NCI-H226 (cell line): Measurements from ENCODE around the gene ZC3H18.
"Not testable (repeated sequence)": the region's sequence is repeated elsewhere in the genome, so short reads cannot be mapped to it uniquely, and the experiment has no call there.

Experiments used
- DNase-seq: peaks from one replicate; pipeline ENCODE4 v3.0.0-alpha.2; 2015

Gene ZC3H18

DNA sequence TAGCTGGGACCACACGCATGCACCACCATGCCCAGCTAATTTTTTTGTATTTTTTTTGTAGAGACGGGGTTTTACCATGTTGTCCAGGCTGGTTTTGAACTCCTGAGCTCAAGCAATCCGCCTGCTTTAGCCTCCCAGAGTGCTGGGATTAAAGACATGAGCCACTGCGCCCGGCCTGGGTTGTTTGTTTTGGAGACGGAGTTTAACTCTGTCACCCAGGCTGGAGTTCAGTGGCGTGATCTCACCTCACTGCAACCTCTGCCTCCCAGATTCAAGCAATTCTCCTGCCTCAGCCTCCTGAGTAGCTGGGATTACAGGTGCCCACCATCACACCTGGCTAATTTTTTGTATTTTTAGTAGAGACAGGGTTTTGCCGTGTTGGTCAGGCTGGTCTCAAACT, 39.2 kb downstream of the ZC3H18 start:
- not testable (repeated sequence) for DNase-seq

GRCh38 chr16:88610080-88610479, 39.9 kb downstream of the ZC3H18 start:
- DNase-seq = no peak

- DNase-seq = no peak
These were observed 41.0 kb downstream of the ZC3H18 start for GRCh38 chr16:88610909-88611812.

DNA sequence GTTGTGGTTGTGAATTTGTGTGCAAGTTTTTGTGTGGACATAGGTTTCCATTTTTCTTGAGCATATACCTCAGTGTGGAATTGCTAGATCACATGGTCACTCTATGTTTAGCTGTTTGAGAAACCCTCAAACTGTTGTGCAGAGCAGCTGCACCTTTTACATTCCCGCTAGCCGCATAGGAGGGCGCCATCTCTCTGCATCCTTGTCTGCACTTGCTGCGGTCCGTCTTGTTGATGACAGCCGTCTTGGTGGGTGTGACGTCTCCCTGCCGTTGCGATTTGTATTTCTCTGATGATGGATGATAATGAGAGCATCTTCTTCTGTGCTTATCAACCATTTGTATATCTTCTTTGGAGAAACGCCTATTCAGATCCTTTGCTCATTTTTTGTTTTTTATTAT, 43.1 kb downstream of the ZC3H18 start:
- no peak for DNase-seq

DNA sequence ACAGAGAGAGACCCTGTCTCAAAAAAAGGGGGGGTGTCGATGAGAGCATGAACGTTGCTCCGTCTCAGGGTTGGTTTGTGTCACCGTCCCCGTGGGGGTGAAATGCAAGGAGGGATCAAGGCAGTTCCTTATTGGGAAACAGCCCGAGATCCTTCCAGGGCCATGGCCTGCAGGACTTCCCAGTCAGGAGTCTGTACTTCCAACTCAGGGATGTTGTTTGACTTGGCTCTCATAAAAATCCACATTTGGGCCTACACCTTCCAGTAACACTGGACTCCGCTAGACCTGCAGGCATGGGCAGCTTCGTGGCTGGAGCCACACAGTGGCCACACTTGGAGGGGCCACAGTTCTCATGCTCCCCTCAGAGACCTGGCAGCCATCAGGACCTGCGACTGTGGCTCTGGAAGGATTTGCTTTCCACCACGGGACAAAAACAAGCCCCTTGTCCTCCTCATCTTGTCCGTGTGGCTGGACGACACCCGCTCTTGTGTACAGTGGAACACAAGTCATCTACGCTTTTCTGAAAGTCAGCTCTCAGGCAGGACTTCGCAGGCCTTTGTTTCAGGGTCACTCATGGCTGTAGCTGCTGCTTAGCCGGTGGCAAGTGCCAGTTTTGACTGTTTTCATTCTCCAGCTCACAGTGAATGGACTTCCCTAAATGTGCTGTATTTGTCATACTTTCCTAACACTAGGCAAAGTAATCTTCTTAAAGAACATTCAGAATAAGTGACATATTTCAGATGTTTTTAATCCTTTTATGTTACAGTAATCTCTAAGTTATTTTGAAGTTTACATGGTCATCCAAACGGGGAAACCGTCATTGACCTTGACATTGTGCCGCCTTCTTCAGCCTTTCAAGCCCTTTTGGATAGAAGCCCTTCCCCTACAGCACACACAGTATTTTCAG, 44.0 kb downstream of the ZC3H18 start:
- no peak for DNase-seq

- DNase-seq = no peak
These were observed 44.8 kb downstream of the ZC3H18 start for GRCh38 chr16:88614818-88615580.

- DNase-seq = no peak
These were observed 46.1 kb downstream of the ZC3H18 start for GRCh38 chr16:88616320-88616719.

GRCh38 chr16:88616736-88617135, 46.5 kb downstream of the ZC3H18 start:
- no peak for DNase-seq

DNA sequence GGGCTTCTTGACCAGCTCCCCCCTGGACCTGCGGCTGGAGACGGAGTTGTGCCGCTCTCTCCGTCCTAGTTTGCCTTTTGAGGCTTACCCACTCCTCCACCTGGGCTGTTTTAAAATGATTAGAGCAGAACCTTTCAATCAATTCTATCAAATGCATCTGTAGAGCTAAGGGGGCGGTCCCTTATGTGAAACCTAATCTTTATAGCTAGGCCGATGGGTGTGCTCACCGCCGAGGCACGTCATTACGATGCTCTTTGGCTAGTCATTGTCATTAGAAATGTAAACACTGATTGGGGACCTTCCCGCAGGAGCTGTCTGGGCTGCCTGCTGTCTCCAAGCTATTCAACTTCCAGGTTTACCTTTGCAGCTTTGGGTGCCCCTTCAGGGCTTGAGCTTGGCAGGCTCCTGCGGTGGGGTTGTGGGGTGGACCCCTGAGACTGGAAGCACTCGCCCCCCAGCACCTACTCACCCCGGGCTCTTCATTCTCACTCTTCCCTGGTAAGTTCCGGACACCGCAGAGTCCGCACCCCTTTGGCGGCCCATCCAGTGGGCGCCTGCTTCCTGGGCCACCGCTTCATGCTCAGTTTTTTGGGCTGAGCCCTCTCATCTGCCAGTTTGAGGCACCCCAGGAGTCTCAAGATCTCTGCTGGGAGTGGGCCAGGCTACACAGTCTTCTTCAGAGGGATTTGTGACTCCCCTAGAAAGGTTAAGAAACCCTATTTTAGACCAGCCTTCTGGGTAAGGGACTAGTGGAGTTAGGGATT, 47.2 kb downstream of the ZC3H18 start:
- no peak for DNase-seq

- no peak for DNase-seq
These were observed 48.2 kb downstream of the ZC3H18 start for GRCh38 chr16:88618182-88618955.

- DNase-seq = no peak
These were observed 48.9 kb downstream of the ZC3H18 start for GRCh38 chr16:88618956-88619667.

GRCh38 chr16:88619859-88620815, 49.9 kb downstream of the ZC3H18 start:
- no peak for DNase-seq

DNA sequence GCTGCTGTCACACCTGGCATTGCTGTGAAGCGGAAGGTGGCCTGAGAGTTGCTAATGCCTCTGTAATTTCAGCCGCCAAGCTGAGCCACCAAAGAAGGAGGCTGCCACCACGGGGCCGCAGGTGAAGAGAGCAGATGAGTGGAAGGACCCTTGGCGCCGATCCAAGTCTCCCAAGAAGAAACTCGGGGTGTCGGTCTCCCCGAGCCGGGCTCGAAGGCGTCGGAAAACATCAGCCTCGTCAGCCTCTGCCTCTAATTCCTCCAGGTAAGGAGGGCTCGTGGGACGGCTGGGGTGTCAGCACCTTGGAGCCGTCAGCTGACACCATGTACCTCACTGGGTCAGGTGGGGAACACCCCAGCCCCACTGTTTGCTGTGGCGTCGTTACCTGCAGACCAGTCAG, 51.9 kb downstream of the ZC3H18 start:
- no peak for DNase-seq

DNA sequence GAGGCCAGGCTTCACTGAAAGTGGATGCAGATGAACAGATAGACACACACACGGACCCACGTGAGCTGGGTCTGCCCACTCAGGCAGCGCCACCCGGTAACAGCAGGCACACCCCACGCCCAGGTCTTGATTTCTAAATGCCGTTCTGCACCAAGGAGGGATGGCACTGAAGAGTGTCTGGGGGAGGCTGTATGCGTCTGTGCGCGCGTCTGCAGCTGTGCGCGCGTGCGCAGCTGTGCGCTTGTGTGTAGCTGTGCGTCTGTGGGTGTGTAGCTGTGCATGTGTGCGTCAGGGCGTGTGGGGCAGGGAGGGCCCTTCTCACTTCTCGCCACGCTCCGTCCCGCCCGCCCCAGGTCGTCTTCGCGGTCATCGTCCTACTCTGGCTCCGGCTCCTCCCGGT, 52.7 kb downstream of the ZC3H18 start:
- DNase-seq = no peak

DNA sequence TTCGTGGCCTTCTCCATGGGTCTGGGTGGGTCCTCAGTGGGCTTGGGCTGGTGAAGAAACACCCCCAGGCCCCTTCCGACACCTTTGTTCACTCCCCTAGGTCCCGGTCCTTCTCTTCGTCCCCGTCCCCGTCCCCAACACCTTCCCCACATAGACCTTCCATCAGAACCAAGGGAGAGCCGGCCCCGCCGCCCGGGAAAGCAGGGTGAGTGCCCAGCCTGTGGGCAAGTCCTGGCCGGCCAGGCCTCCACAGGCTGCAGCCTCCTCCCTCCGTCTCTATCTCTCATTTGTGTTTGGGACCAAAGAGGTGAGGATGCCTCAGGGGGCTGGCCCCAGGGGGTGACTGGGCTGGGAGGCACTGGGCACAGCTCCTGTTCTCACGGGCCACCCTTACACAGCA, 53.7 kb downstream of the ZC3H18 start:
- DNase-seq = no peak

GRCh38 chr16:88624481-88624880, 54.3 kb downstream of the ZC3H18 start:
- DNase-seq = no peak

GRCh38 chr16:88624977-88625576, 54.9 kb downstream of the ZC3H18 start:
- no peak for DNase-seq

DNA sequence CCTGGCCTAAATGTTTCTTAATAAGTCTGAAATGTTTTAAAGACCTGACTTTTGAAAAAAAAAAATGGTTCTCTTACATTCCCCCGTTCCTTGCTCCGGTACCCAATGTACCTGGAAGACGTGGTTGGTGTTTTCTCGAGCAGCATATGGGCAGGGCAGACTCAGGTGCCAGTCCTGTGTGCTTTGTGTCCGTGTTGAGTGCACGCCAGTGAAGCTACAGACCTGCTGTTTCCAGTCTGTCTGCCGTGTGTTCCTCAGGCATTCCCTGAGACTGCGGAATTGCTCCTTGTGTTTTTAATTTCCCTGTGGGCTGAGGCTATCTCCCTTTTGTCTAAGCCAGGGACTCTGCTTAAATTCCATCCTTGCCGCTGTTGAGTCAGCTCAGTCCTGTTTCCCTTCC, 56.4 kb downstream of the ZC3H18 start:
- DNase-seq = no peak
